ENCODE measurements around the gene CRYBA4. TPM values are rescaled to one million over a fixed set of nuclear protein-coding genes. Genes with fewer than 3 reads are reported as not detected.
A peak's percentile ranks its signal among the peaks of the same experiment; 100 is the strongest.

The CRYBA4 gene
- total and polyA plus RNA-seq, 10 of the 15 experiments (the other 5 are each of a cell fraction or from before 2014, with no cell fraction given), result 0.12 to 0.17 TPM; not detected in 8

DNA sequence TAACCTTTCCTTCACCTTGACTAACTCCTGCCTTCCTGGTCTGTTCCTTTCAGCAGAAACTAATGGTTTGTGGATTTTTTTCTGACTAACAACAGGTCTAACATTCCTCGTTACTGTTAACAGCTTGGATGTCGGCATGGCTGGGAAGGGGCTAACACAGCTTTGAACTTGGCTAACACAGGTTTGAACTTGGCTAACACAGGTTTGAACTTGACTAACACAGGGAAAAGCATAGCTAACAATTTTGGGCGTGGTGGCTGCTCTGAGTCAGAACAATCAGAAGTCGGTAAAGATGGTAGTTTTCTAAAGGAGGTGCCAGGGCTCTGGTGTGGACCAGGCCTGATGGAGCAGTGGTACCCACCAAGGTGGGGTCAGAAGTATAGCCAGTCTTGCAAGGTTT is 51.7 kb downstream of the CRYBA4 start:
- no peak overlapping the region for H2AFZ ChIP-seq (ENCODE audit: control insufficient read depth, low read depth, low read length)
- TF ChIP-seq PML (IDR thresholded peaks at IDR 0.05; ENCODE audit: low read length), result 0 out of 2 replicates have a peak, but pooled peaks have one; percentile 3
- 0 out of 2 replicates have a peak, but pooled peaks have one; percentile 35 for TF ChIP-seq SIN3A (IDR thresholded peaks at IDR 0.05; ENCODE audit: low read depth, low read length)
- TF ChIP-seq CBX5 (IDR thresholded peaks at IDR 0.05; ENCODE audit: low read depth), result no peak
- TF ChIP-seq RELA (IDR thresholded peaks at IDR 0.05; ENCODE audit: borderline replicate concordance, partially characterized antibody), result no peak
- BruUV-seq (replicated peaks), result no TSS peak
- CTCF ChIA-PET, result interaction anchor here (0.6 to 3.7 kb wide), 16 partner anchors 8 to 1246 kb away, joined by 3 to 31 read pairs (median 5); partner anchors contain the start of gene PITPNB
- H3K4me2 ChIP-seq (ENCODE audit: control insufficient read depth, insufficient read depth), result peak overlapping the region; percentile 85
- H3K27ac ChIP-seq (ENCODE audit: control insufficient read depth, insufficient read depth), result peak overlapping the region; percentile 99
- SMC1A ChIA-PET (ENCODE audit: uncharacterized antibody, unreplicated experiment), result interaction anchor here (0.8 to 3.1 kb wide), 17 partner anchors 31 to 1245 kb away, joined by 3 to 16 read pairs (median 3); partner anchors contain the start of genes HPS4 and SRRD
- H3K79me2 ChIP-seq (ENCODE audit: control insufficient read depth, insufficient read depth, low read length), result peaks cover 34% of the 10 kb centered on the region
- POLR2A ChIA-PET, result interaction anchor here (0.6 to 2.6 kb wide), 7 partner anchors 8 to 1246 kb away, joined by 3 to 9 read pairs (median 6); partner anchors contain the start of genes HPS4, PITPNB and SRRD
- no peak for DNase-seq (ENCODE audit: low read depth, low spot score)
- RAD21 ChIA-PET (ENCODE audit: unreplicated experiment), result interaction anchor here (0.9 to 2.1 kb wide), 8 partner anchors 8 to 194 kb away, joined by 3 to 9 read pairs (median 4); partner anchors contain the start of gene MIAT
- H4K20me1 ChIP-seq (ENCODE audit: control insufficient read depth, insufficient read depth), result no peaks in the 10 kb centered on the region
- no peaks in the 10 kb centered on the region for H3K9me3 ChIP-seq (replicated peaks; ENCODE audit: control insufficient read depth, insufficient read depth, low read length)
- intact Hi-C loops (cut with micrococcal nuclease; ENCODE audit: unreplicated experiment), result no loop called here
- H3K27me3 ChIP-seq (replicated peaks in 1 of 2; ENCODE audit: control insufficient read depth in 2 of 2, insufficient read depth in 2 of 2, low read length in 1 of 2), result no peaks in the 10 kb centered on the region
- 0% methylated on average over 4 of the region's 4 CpGs for WGBS (ENCODE audit: insufficient coverage, insufficient replicate concordance, low lambda C conversion rate, missing lambda C conversion rate)
- peak overlapping the region; percentile 98 for H3K9ac ChIP-seq (ENCODE audit: control insufficient read depth, insufficient read depth, low read length)
- 0 out of 4 replicates have a peak, but pooled peaks cover 0 to 2% of the 10 kb centered on the region in 2 experiments for H3K36me3 ChIP-seq (ENCODE audit: control insufficient read depth in 2 of 2, insufficient read depth in 2 of 2, low read length in 1 of 2)
- peaks cover 39% of the 10 kb centered on the region for H3K4me1 ChIP-seq (ENCODE audit: control insufficient read depth, insufficient read depth, low read length)
- peak; percentile 3 for ATAC-seq
- peak overlapping the region; percentile 100 for H3K4me3 ChIP-seq
- in situ Hi-C loops (cut with MboI), result no loop called here
- no peak for FAIRE-seq
